Mesodermal cell (in vitro differentiated cells): Measurements from ENCODE around the gene CEP70.
"Not testable (repeated sequence)": the region's sequence is repeated elsewhere in the genome, so short reads cannot be mapped to it uniquely, and the experiment has no call there.

ENCODE experiments used
- H3K27ac ChIP-seq: 2 replicates; pipeline ENCODE4 v1.7.0; 2013; ENCODE audit warnings: mild to moderate bottlenecking, low read depth, low read length, moderate library complexity; ENCODE audit not compliant: severe bottlenecking
- H3K36me3 ChIP-seq: 2 replicates; pipeline ENCODE4 v1.7.1; 2013; ENCODE audit warnings: mild to moderate bottlenecking, low read length, moderate library complexity; ENCODE audit not compliant: control insufficient read depth, insufficient read depth
- H3K4me1 ChIP-seq: one replicate; pipeline ENCODE4 v1.7.1; 2013; ENCODE audit warnings: mild to moderate bottlenecking, low read length; ENCODE audit not compliant: insufficient read depth, control insufficient read depth, poor library complexity, severe bottlenecking
- H3K4me3 ChIP-seq: 2 replicates; pipeline ENCODE4 v1.7.0; 2013; ENCODE audit warnings: low read length, control low read depth, mild to moderate bottlenecking; ENCODE audit not compliant: insufficient read depth, poor library complexity, severe bottlenecking; ENCODE audit errors: extremely low read depth
- H3K9me3 ChIP-seq: 2 replicates; pipeline ENCODE4 v1.7.1; 2013; ENCODE audit warnings: mild to moderate bottlenecking, low read length, moderate library complexity; ENCODE audit not compliant: control insufficient read depth
- WGBS, 2 experiments: methylation state at CpG; one replicate each; pipeline ENCODE4 v1.1.5; 2013; ENCODE audit warnings: missing lambda C conversion rate in 2 of 2; ENCODE audit not compliant: insufficient coverage in 2 of 2; 5-methylcytosine and 5-hydroxymethylcytosine counted together

The CEP70 gene

GRCh38 chr3:138459619-138460535 is 134.2 kb downstream of the CEP70 start:
- no peak overlapping the region for H3K4me3 ChIP-seq

GRCh38 chr3:138458774-138459499 is 135.1 kb downstream of the CEP70 start:
- no peaks in the 10 kb centered on the region for H3K4me1 ChIP-seq
- WGBS, 2 experiments, result 93 to 94% methylated on average over 5 of the region's 9 CpGs
- no peaks in the 10 kb centered on the region for H3K9me3 ChIP-seq
- H3K27ac ChIP-seq, result no peak overlapping the region
- H3K36me3 ChIP-seq, result no peaks in the 10 kb centered on the region
- H3K4me3 ChIP-seq, result no peak overlapping the region

More at GRCh38 chr3:138459619-138460535, 134.2 kb downstream of the CEP70 start:
- no peaks in the 10 kb centered on the region for H3K9me3 ChIP-seq
- no peak overlapping the region for H3K27ac ChIP-seq
- H3K4me1 ChIP-seq, result no peaks in the 10 kb centered on the region
- H3K36me3 ChIP-seq, result no peaks in the 10 kb centered on the region
- WGBS, 2 experiments, result 94% methylated on average over 13 of the region's 15 CpGs

- Histone ChIP-seq H3K27ac (no peak overlapping the region), H3K9me3 (no peaks in the 10 kb centered on the region), H3K4me3 (no peak overlapping the region), H3K4me1 (no peaks in the 10 kb centered on the region), H3K36me3 (no peaks in the 10 kb centered on the region)
- 89 to 92% methylated on average over 6 to 8 of the region's 11 CpGs for WGBS, 2 experiments
Measured at GRCh38 chr3:138457863-138458735, 136.0 kb downstream of the CEP70 start.

DNA sequence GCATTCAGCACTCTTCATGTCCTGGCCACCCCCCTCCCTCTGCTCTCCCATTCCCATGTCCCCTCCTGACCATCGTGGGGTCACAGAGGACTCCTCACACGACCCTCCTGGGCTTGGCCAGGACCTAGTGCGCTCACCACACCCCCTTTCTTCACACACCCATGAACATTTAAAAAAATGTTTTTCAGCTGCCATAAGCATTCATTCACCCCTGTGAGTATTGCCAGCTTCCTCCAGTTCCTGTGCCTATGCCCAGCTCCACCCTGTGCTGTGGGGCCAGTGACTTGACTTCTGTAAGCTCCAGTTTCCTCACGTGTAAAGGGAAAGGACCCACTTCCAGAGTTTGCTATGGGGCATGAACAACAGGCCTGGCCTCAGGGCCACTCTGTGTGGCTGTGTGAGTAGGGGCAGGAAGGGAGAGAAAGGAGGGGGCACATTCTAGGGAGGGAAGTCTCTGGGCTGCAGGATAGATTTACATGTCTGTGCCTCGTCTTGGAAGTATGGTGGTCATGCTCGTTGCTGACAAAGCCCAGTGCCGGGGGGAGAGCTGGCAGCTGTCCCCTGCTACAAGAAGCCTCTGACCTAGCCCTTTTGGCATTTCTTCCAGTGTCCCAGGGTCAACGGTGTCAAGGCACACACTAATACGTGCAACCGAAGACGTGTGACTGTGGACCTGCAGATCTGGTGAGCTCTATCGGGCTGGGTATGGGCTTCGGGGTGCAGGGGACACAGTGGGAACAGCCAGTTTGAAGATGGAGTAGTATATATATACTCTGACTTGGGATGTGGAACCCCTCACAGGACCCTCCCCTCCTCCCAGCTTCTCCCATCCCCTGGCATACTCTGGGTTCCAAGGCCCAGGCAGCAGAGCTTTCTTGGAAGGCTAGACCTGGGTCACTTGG is 136.8 kb downstream of the CEP70 start:
- H3K4me3 ChIP-seq, result no peak overlapping the region
- H3K9me3 ChIP-seq, result no peaks in the 10 kb centered on the region
- no peaks in the 10 kb centered on the region for H3K36me3 ChIP-seq
- H3K4me1 ChIP-seq, result no peaks in the 10 kb centered on the region
- WGBS, 2 experiments, result 88 to 89% methylated on average over 11 to 13 of the region's 13 CpGs
- H3K27ac ChIP-seq, result no peak overlapping the region

DNA sequence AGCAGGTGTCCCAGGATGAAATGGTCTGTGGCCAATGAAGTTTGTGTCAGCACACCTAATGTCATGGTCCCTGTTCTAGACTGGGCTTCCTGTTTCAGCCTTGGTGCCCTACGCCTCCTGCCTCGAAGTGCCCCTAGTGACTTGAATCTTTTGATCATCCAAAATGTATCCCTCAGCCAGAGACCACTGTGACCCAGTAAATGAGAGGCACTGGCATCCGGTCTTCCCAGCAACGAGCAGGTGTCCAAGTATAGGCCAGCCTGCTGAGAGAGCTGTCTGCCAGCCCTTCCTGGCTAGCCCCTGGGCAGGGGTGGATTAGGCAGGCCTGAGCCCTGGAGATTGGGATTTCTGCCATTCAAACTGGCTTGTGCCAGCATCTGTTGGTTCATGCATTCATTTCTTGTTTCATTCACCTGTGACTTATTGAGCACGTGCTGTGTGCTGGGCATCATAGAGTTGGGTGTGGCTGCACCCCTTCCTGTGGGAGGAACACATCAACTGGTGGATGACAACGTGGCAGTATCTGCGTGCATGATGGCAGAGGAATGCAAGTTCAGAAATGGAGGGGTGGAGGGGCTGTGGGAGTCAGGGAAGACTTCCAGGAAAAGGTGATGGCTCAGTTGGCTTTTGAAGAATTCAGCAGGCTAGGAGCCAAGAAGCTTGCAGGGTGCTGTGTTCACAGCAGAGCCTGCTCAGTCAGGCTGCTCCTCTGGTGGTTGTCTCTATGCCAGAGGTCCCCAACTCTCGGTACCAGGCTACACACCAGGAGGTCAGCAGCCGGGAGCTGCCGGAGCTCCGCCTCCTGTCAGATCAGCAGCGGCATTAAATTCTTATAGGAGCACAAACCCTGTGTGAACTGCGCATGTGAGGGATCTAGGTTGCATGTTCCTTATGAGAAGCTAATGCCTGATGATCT is 138.0 kb downstream of the CEP70 start:
- Histone ChIP-seq H3K36me3 (no peaks in the 10 kb centered on the region), H3K9me3 (no peaks in the 10 kb centered on the region), H3K27ac (no peak overlapping the region), H3K4me1 (no peaks in the 10 kb centered on the region), H3K4me3 (no peak overlapping the region)
- 87 to 89% methylated on average over 10 to 13 of the region's 13 CpGs for WGBS, 2 experiments

- H3K4me3 ChIP-seq, H3K9me3 ChIP-seq, H3K36me3 ChIP-seq, H3K27ac ChIP-seq, H3K4me1 ChIP-seq: not testable (repeated sequence)
- WGBS, 2 experiments, result 82 to 92% methylated on average over 7 of the region's 8 CpGs
Measured at GRCh38 chr3:138453940-138454339, 140.1 kb downstream of the CEP70 start.

GRCh38 chr3:138452436-138452835 is 141.6 kb downstream of the CEP70 start:
- H3K4me3 ChIP-seq, result no peak overlapping the region
- H3K36me3 ChIP-seq, result no peaks in the 10 kb centered on the region
- no peaks in the 10 kb centered on the region for H3K4me1 ChIP-seq
- no peak overlapping the region for H3K27ac ChIP-seq
- WGBS, 2 experiments, result 84 to 86% methylated on average over 6 of the region's 6 CpGs
- H3K9me3 ChIP-seq, result no peaks in the 10 kb centered on the region

GRCh38 chr3:138451595-138452162 is 142.4 kb downstream of the CEP70 start:
- no peaks in the 10 kb centered on the region for H3K9me3 ChIP-seq
- 90 to 91% methylated on average over 33 to 40 of the region's 43 CpGs for WGBS, 2 experiments
- H3K36me3 ChIP-seq, result no peaks in the 10 kb centered on the region

More at GRCh38 chr3:138451595-138452162, 142.4 kb downstream of the CEP70 start:
- no peak overlapping the region for H3K27ac ChIP-seq
- H3K4me3 ChIP-seq, result no peak overlapping the region
- no peaks in the 10 kb centered on the region for H3K4me1 ChIP-seq
